ENCODE measurements around the gene GPD2. TPM values are rescaled to one million over a fixed set of nuclear protein-coding genes. Genes with fewer than 3 reads are reported as not detected.

Gene GPD2
- total and polyA plus RNA-seq, 2 donors from 2014 or later: 6.2 to 32.3 TPM

DNA sequence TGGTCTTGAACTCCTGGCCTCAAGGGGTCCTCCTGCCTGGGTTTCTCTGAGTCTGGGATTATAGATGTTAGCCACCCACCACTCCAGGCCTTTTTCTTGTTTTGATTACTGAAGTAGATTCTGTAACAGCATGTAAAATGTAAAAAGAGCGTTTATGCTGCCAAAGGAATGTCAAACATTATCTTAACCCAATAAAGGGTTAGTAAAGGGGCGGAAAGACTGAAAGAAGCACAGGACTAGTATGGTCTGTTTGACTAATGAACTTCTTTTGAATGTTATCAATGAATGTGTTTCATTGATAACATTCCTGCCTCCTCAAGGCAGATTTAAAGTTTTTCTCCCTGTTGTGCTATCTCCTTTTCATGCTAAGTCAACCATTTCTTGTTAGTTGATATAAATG lies 29.4 kb downstream of the GPD2 start:
- DNase-seq: no peak
- H3K27me3 ChIP-seq (ENCODE audit: control insufficient read depth, insufficient read depth, low read length): no peaks in the 10 kb centered on the region
- H3K9ac ChIP-seq (ENCODE audit: low read length in 3 of 3): no peak overlapping the region
- intact Hi-C loops (cut with DNase I): no loop called here
- H3K4me1 ChIP-seq (ENCODE audit: control insufficient read depth in 2 of 3, insufficient read depth in 2 of 3, low read depth in 1 of 3, low read length in 3 of 3): peaks cover 0 to 12% (median 4%) of the 10 kb centered on the region in 3 donors
- H3K36me3 ChIP-seq (ENCODE audit: control insufficient read depth in 2 of 3, insufficient read depth in 3 of 3, low read length in 3 of 3): no peaks in the 10 kb centered on the region
- H3K4me3 ChIP-seq (ENCODE audit: low read length in 3 of 3): no peak overlapping the region
- TF ChIP-seq, protein P1, sequence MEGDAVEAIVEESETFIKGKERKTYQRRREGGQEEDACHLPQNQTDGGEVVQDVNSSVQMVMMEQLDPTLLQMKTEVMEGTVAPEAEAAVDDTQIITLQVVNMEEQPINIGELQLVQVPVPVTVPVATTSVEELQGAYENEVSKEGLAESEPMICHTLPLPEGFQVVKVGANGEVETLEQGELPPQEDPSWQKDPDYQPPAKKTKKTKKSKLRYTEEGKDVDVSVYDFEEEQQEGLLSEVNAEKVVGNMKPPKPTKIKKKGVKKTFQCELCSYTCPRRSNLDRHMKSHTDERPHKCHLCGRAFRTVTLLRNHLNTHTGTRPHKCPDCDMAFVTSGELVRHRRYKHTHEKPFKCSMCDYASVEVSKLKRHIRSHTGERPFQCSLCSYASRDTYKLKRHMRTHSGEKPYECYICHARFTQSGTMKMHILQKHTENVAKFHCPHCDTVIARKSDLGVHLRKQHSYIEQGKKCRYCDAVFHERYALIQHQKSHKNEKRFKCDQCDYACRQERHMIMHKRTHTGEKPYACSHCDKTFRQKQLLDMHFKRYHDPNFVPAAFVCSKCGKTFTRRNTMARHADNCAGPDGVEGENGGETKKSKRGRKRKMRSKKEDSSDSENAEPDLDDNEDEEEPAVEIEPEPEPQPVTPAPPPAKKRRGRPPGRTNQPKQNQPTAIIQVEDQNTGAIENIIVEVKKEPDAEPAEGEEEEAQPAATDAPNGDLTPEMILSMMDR (IDR thresholded peaks at IDR 0.05; ENCODE audit: borderline replicate concordance, extremely low read depth, insufficient read depth): no peak
- FAIRE-seq: no peak
- no peaks in the 10 kb centered on the region for H3K9me3 ChIP-seq (ENCODE audit: control insufficient read depth in 2 of 3, insufficient read depth in 1 of 3, low read length in 3 of 3)
- H3K27ac ChIP-seq (ENCODE audit: low read depth in 2 of 2, low read length in 2 of 2): no peak overlapping the region

DNA sequence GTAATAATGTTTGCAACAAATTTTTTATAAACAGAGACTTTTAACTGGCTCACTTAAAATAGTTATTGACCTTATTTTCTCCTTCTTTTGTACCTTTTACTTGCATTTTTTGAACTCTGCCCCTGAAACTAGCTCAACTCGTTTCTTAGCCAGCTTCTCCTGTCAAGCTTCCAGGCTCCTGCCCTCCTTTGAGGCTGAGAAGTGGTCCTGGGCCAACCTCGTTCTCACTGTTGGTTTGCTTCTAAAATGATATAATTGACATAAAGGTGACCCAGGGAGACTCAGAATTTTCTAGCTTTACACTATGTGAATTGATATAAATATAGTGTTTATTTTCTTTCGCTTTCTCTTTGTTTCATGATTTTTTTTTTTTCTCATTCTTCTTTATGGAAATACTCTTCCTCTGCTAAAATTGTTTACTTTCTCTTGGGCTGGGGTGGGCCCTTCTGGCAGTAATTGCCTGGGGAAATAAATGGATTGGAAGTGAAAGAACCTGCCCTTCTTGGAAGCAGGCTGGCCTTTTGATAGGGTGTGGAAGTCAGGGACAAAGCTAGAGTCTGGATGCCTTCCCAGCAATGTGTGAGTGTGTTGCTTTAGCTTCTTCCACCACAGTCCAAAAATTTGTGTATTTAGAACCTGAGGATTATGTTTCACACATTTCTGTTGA lies 30.7 kb downstream of the GPD2 start:
- peak in 2 of 5 donors; percentile 4 to 36 for DNase-seq
- Histone ChIP-seq H3K4me1 (ENCODE audit: control insufficient read depth in 2 of 3, insufficient read depth in 2 of 3, low read depth in 1 of 3, low read length in 3 of 3) (peaks cover 0 to 12% (median 4%) of the 10 kb centered on the region in 3 donors), H3K27ac (ENCODE audit: low read depth in 2 of 2, low read length in 2 of 2) (peak overlapping the region in 1 of 2 donors; percentile 41), H3K9ac (ENCODE audit: low read length in 3 of 3) (peak overlapping the region in 1 of 3 donors; percentile 9), H3K4me3 (ENCODE audit: low read length in 3 of 3) (no peak overlapping the region), H3K27me3 (ENCODE audit: control insufficient read depth, insufficient read depth, low read length) (no peaks in the 10 kb centered on the region), H3K9me3 (ENCODE audit: control insufficient read depth in 2 of 3, insufficient read depth in 1 of 3, low read length in 3 of 3) (no peaks in the 10 kb centered on the region), H3K36me3 (ENCODE audit: control insufficient read depth in 2 of 3, insufficient read depth in 3 of 3, low read length in 3 of 3) (no peaks in the 10 kb centered on the region)
- FAIRE-seq: no peak
- TF ChIP-seq, protein P1 (IDR thresholded peaks at IDR 0.05; ENCODE audit: borderline replicate concordance, extremely low read depth, insufficient read depth): no peak
- intact Hi-C loops (cut with DNase I): no loop called here

DNA sequence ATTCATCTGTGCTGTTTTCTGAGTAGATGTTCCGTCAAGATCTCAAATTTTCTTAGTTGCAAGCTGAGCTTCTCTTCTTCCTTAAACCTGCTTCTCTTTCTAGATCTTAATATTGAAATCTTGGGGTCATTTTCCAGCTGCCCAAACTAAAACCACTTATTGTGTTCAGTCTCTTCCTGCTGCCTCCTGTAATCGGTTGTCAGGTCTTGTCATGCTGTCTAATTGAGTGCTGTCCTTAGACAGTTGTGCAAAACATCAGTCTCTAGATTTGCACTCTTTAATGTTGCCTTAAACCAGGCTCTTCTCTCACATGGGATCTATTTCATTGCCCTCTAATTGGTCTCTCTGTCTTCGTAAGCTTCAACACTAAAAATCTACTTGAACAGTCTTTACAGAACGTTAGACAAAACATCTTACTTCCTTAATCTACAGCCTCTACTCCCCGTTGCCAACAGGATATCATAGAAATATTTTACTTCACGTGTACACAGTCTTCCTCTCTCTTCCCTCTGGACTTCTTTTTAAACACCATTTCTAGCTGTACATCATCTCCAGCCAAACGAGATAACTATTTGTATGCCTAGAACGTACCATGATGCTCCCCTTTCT lies 34.9 kb downstream of the GPD2 start:
- Histone ChIP-seq H3K4me3 (ENCODE audit: low read length in 3 of 3) (no peak overlapping the region), H3K36me3 (ENCODE audit: control insufficient read depth in 2 of 3, insufficient read depth in 3 of 3, low read length in 3 of 3) (no peaks in the 10 kb centered on the region), H3K27ac (ENCODE audit: low read depth in 2 of 2, low read length in 2 of 2) (no peak overlapping the region), H3K9me3 (ENCODE audit: control insufficient read depth in 2 of 3, insufficient read depth in 1 of 3, low read length in 3 of 3) (no peaks in the 10 kb centered on the region), H3K9ac (ENCODE audit: low read length in 3 of 3) (no peak overlapping the region), H3K27me3 (ENCODE audit: control insufficient read depth, insufficient read depth, low read length) (no peaks in the 10 kb centered on the region), H3K4me1 (ENCODE audit: control insufficient read depth in 2 of 3, insufficient read depth in 2 of 3, low read depth in 1 of 3, low read length in 3 of 3) (peaks cover 0 to 9% (median 4%) of the 10 kb centered on the region in 3 donors)
- FAIRE-seq (no peak), DNase-seq (no peak)
- intact Hi-C loops (cut with DNase I): no loop called here
- TF ChIP-seq, protein P1 (IDR thresholded peaks at IDR 0.05; ENCODE audit: borderline replicate concordance, extremely low read depth, insufficient read depth): no peak

Measured in kidney (tissue), 14 donors.